Activated naive CD4-positive, alpha-beta T cell treated with anti-CD3 and anti-CD28 coated beads, Interleukin-2, amount 10 ng/mL, durations not matched to agents 7 days and 5 days (primary cell): ENCODE results near the gene SCYGR5.

ENCODE experiments used
- CTCF ChIA-PET: fragments of 350-600 bp; sonication (Branson Sonifier 250); formaldehyde crosslinking; loops from one replicate; lab custom pipeline; 2021; ENCODE audit warnings: antibody characterized with exemption; lab: Charles Lee
- DNase-seq: peaks from one replicate; pipeline ENCODE4 v3.0.0-alpha.2; 2020
- H3K27ac Mint-ChIP-seq: one replicate; pipeline ENCODE4 v1.8.0; 2021; ENCODE audit warnings: mild to moderate bottlenecking, moderate library complexity, mixed read lengths
- H3K27me3 Mint-ChIP-seq: one replicate; pipeline ENCODE4 v1.8.0; 2021; ENCODE audit warnings: mild to moderate bottlenecking, mixed read lengths
- H3K36me3 Mint-ChIP-seq: one replicate; pipeline ENCODE4 v1.8.0; 2021; ENCODE audit warnings: mixed read lengths
- H3K4me1 Mint-ChIP-seq: one replicate; pipeline ENCODE4 v1.8.0; 2021; ENCODE audit warnings: mixed read lengths
- H3K4me3 Mint-ChIP-seq: one replicate; pipeline ENCODE4 v1.8.0; 2021; ENCODE audit warnings: mild to moderate bottlenecking, moderate library complexity, mixed read lengths
- H3K9me3 Mint-ChIP-seq: one replicate; pipeline ENCODE4 v1.8.0; 2021; ENCODE audit warnings: mixed read lengths

The SCYGR5 gene

GRCh38 chr2:227703280-227703732 lies 36.7 kb downstream of the SCYGR5 start:
- H3K4me3 Mint-ChIP-seq, result no peak overlapping the region
- CTCF ChIA-PET, result interaction anchor here (1.1 kb wide), 1 partner anchor 465 kb away, joined by 4 read pairs; no protein-coding TSS in a partner anchor
- no peaks in the 10 kb centered on the region for H3K36me3 Mint-ChIP-seq
- no peak for DNase-seq
- no peak overlapping the region for H3K27ac Mint-ChIP-seq
- H3K27me3 Mint-ChIP-seq, result no peaks in the 10 kb centered on the region
- H3K9me3 Mint-ChIP-seq, result no peaks in the 10 kb centered on the region
- H3K4me1 Mint-ChIP-seq, result no peaks in the 10 kb centered on the region

GRCh38 chr2:227703961-227704360 lies 37.4 kb downstream of the SCYGR5 start:
- DNase-seq, result no peak
- Mint-ChIP-seq H3K4me3 (no peak overlapping the region), H3K4me1 (no peaks in the 10 kb centered on the region), H3K27me3 (no peaks in the 10 kb centered on the region), H3K9me3 (no peaks in the 10 kb centered on the region), H3K36me3 (no peaks in the 10 kb centered on the region), H3K27ac (no peak overlapping the region)
- CTCF ChIA-PET, result interaction anchor here (1.1 kb wide), 1 partner anchor 465 kb away, joined by 4 read pairs; no protein-coding TSS in a partner anchor

GRCh38 chr2:227706859-227707258 lies 40.3 kb downstream of the SCYGR5 start:
- Mint-ChIP-seq H3K4me3 (no peak overlapping the region), H3K4me1 (no peaks in the 10 kb centered on the region), H3K36me3 (no peaks in the 10 kb centered on the region), H3K9me3 (no peaks in the 10 kb centered on the region), H3K27ac (no peak overlapping the region), H3K27me3 (no peaks in the 10 kb centered on the region)
- CTCF ChIA-PET, result interaction anchor here (1.2 kb wide), 1 partner anchor 9 kb away, joined by 5 read pairs; no protein-coding TSS in a partner anchor
- DNase-seq, result no peak

GRCh38 chr2:227707390-227707789 lies 40.8 kb downstream of the SCYGR5 start:
- CTCF ChIA-PET, result interaction anchor here (1.2 kb wide), 1 partner anchor 10 kb away, joined by 5 read pairs; no protein-coding TSS in a partner anchor
- no peaks in the 10 kb centered on the region for H3K27me3 Mint-ChIP-seq

GRCh38 chr2:227710986-227711385 lies 44.4 kb downstream of the SCYGR5 start:
- no peaks in the 10 kb centered on the region for H3K4me1 Mint-ChIP-seq
- H3K9me3 Mint-ChIP-seq, result no peaks in the 10 kb centered on the region
- no peaks in the 10 kb centered on the region for H3K36me3 Mint-ChIP-seq
- peaks cover 10% of the 10 kb centered on the region for H3K27me3 Mint-ChIP-seq
- H3K4me3 Mint-ChIP-seq, result no peak overlapping the region
- H3K27ac Mint-ChIP-seq, result no peak overlapping the region
- DNase-seq, result no peak
- CTCF ChIA-PET, result no interaction called here

More at GRCh38 chr2:227707390-227707789, 40.8 kb downstream of the SCYGR5 start:
- Mint-ChIP-seq H3K4me1 (no peaks in the 10 kb centered on the region), H3K27ac (no peak overlapping the region), H3K4me3 (no peak overlapping the region), H3K36me3 (no peaks in the 10 kb centered on the region), H3K9me3 (no peaks in the 10 kb centered on the region)
- no peak for DNase-seq

GRCh38 chr2:227713291-227713690 lies 46.7 kb downstream of the SCYGR5 start:
- H3K4me3 Mint-ChIP-seq, result no peak overlapping the region
- H3K27me3 Mint-ChIP-seq, result peaks cover 21% of the 10 kb centered on the region
- CTCF ChIA-PET, result no interaction called here
- H3K27ac Mint-ChIP-seq, result no peak overlapping the region
- H3K4me1 Mint-ChIP-seq, result peaks cover 2% of the 10 kb centered on the region
- H3K9me3 Mint-ChIP-seq, result no peaks in the 10 kb centered on the region
- no peaks in the 10 kb centered on the region for H3K36me3 Mint-ChIP-seq
- no peak for DNase-seq

GRCh38 chr2:227716501-227716900 lies 49.9 kb downstream of the SCYGR5 start:
- CTCF ChIA-PET, result no interaction called here
- Mint-ChIP-seq H3K4me3 (no peak overlapping the region), H3K9me3 (no peaks in the 10 kb centered on the region)

More at GRCh38 chr2:227716501-227716900, 49.9 kb downstream of the SCYGR5 start:
- Mint-ChIP-seq H3K4me1 (peaks cover 2% of the 10 kb centered on the region), H3K36me3 (no peaks in the 10 kb centered on the region), H3K27me3 (peaks cover 21% of the 10 kb centered on the region), H3K27ac (no peak overlapping the region)
- DNase-seq, result no peak
